HCT116 (cell line): ENCODE measurements around the gene CCL15. TPM values are rescaled to one million over a fixed set of nuclear protein-coding genes. Genes with fewer than 3 reads are reported as not detected.

ENCODE experiments used
- ATAC-seq: fragments of 200-7000 bp; cut with Tn5 transposase; 2 replicates; pipeline ENCODE4 v1.9.1; 2020; ENCODE audit warnings: mild to moderate bottlenecking, moderate library complexity
- BruUV-seq: library from RNA; stranded (reverse); fragments of 400-500 nt; replicated peaks from 2 replicates; lab custom pipeline; 2021; lab: Mats Ljungman, UMichigan
- CTCF ChIA-PET: fragments of 300-600 bp; sonication (Branson Sonifier 250); formaldehyde crosslinking; loops from one replicate; lab custom pipeline; 2021; ENCODE audit warnings: antibody characterized with exemption; lab: Charles Lee
- POLR2A ChIA-PET: fragments of 300-600, 350-600 bp; sonication (Branson Sonifier 250); formaldehyde crosslinking; loops from one replicate; lab custom pipeline; 2021; ENCODE audit warnings: antibody characterized with exemption; lab: Charles Lee
- RAD21 ChIA-PET, 2 experiments: fragments of 300-600 bp; sonication (Branson Sonifier 250); formaldehyde crosslinking; loops; one replicate each; lab custom pipeline; 2023; ENCODE audit warnings: low total read pairs in 2 of 2; ENCODE audit not compliant: uncharacterized antibody in 2 of 2, unreplicated experiment in 2 of 2, low non-redundant PET in 1 of 2; lab: Charles Lee
- DNase-seq: peaks from one replicate; pipeline ENCODE4 v3.0.0-alpha.2; 2010; ENCODE audit warnings: low read depth, low spot score
- H2AFZ ChIP-seq: fragments of 200-600 bp; shearing (Covaris generic), sonication (generic); 2 replicates; pipeline ENCODE4 v1.6.1; 2017; ENCODE audit warnings: low read depth, mixed run types, mixed read lengths, antibody characterized with exemption, low read length; ENCODE audit not compliant: poor library complexity, severe bottlenecking
- H3K27ac ChIP-seq: 2 replicates; pipeline ENCODE4 v1.5.1; 2012; ENCODE audit warnings: low read depth, low read length
- H3K27me3 ChIP-seq: fragments of 200-600 bp; sonication (generic); 2 replicates; pipeline ENCODE4 v1.6.1; 2016; ENCODE audit warnings: mixed run types, low read length, mixed read lengths; ENCODE audit not compliant: insufficient read depth
- H3K36me3 ChIP-seq, 2 experiments: fragments of 200-500 bp in 1 of 2; fragments of 200-600 bp in 1 of 2; sonication (Bioruptor generic) in 1 of 2; sonication (generic) in 1 of 2; 2 replicates each; pipeline versions ENCODE4 v1.5.1 to v1.6.1; 2014 to 2016; ENCODE audit warnings: low read length in 2 of 2, inconsistent platforms in 1 of 2, mixed read lengths in 1 of 2, mixed run types in 1 of 2; ENCODE audit not compliant: insufficient read depth in 2 of 2, control insufficient read depth in 1 of 2
- H3K4me1 ChIP-seq, 2 experiments: fragments of 200-600 bp in 1 of 2; sonication (generic) in 1 of 2; 2 replicates each; pipeline versions ENCODE4 v1.5.1 to v1.6.1; 2012 to 2017; ENCODE audit warnings: low read length in 2 of 2, inconsistent platforms in 1 of 2, mild to moderate bottlenecking in 1 of 2, mixed read lengths in 1 of 2, mixed run types in 1 of 2, moderate library complexity in 1 of 2; ENCODE audit not compliant: insufficient read depth in 2 of 2, control insufficient read depth in 1 of 2
- H3K4me2 ChIP-seq: fragments of 200-600 bp; sonication (generic); 2 replicates; pipeline ENCODE4 v1.6.1; 2017; ENCODE audit warnings: mixed run types, low read length, mixed read lengths
- H3K4me3 ChIP-seq, 2 experiments: fragments of 200-600 bp in 1 of 2; sonication (generic) in 1 of 2; replicated peaks in 1 of 2; 2 replicates each; pipeline ENCODE4 v1.5.1; 2011 to 2016; ENCODE audit warnings: low read length in 2 of 2, control low read depth in 1 of 2, low read depth in 1 of 2, mild to moderate bottlenecking in 1 of 2, mixed read lengths in 1 of 2, mixed run types in 1 of 2
- H3K79me2 ChIP-seq: fragments of 200-600 bp; sonication (generic); 2 replicates; pipeline ENCODE4 v1.6.1; 2017; ENCODE audit warnings: mild to moderate bottlenecking, mixed run types, low read length, moderate library complexity, mixed read lengths; ENCODE audit not compliant: insufficient read depth
- H3K9ac ChIP-seq: fragments of 200-600 bp; sonication (generic); 2 replicates; pipeline ENCODE4 v1.6.1; 2016; ENCODE audit warnings: low read length, mixed read lengths
- H3K9me2 ChIP-seq: fragments of 200-600 bp; sonication (generic), shearing (Covaris generic); 2 replicates; pipeline ENCODE4 v1.6.1; 2017; ENCODE audit warnings: mixed run types, mild to moderate bottlenecking, moderate library complexity; ENCODE audit not compliant: insufficient read depth
- H3K9me3 ChIP-seq, 2 experiments: fragments of 200-500 bp in 1 of 2; fragments of 200-600 bp in 1 of 2; sonication (Bioruptor generic) in 1 of 2; sonication (generic) in 1 of 2; 2 replicates each; pipeline ENCODE4 v1.6.1; 2014 to 2017; ENCODE audit warnings: low read length in 2 of 2, mixed read lengths in 2 of 2, inconsistent platforms in 1 of 2, low read depth in 1 of 2, mild to moderate bottlenecking in 1 of 2, mixed run types in 1 of 2, moderate library complexity in 1 of 2; ENCODE audit not compliant: control insufficient read depth in 1 of 2, insufficient read depth in 1 of 2
- H4K20me1 ChIP-seq: fragments of 200-600 bp; sonication (generic), shearing (Covaris generic); 2 replicates; pipeline ENCODE4 v1.6.1; 2017; ENCODE audit warnings: mixed run types, mild to moderate bottlenecking, moderate library complexity; ENCODE audit not compliant: insufficient read depth
- CBX3 ChIP-seq: IDR thresholded peaks from 2 replicates; pipeline ENCODE4 v1.6.1; 2012; ENCODE audit warnings: low read depth
- CEBPB ChIP-seq: IDR thresholded peaks from 2 replicates; pipeline ENCODE4 v1.6.1; 2012; ENCODE audit warnings: low read depth
- CTCF ChIP-seq, 3 experiments: fragments of 200-600 bp in 1 of 3; sonication (generic) in 1 of 3; IDR thresholded peaks in 2 of 3; conservative IDR thresholded peaks in 1 of 3; 2 replicates each; pipeline ENCODE4 v1.5.1; 2012 to 2017; ENCODE audit warnings: low read depth in 2 of 3, low read length in 2 of 3, antibody characterized with exemption in 1 of 3, borderline replicate concordance in 1 of 3, control low read depth in 1 of 3, mild to moderate bottlenecking in 1 of 3, mixed read lengths in 1 of 3, mixed run types in 1 of 3, moderate library complexity in 1 of 3; ENCODE audit not compliant: insufficient read depth in 1 of 3
- EZH2 ChIP-seq: fragments of 200-600 bp; sonication (generic); IDR thresholded peaks from 2 replicates; pipeline ENCODE4 v1.6.1; 2017; ENCODE audit warnings: antibody characterized with exemption, mixed run types
- EZH2phosphoT487 ChIP-seq: fragments of 200-600 bp; IDR thresholded peaks from 2 replicates; pipeline ENCODE4 v1.6.1; 2018; ENCODE audit warnings: antibody characterized with exemption, borderline replicate concordance
- FOSL1 ChIP-seq: IDR thresholded peaks from 2 replicates; pipeline ENCODE4 v1.6.1; 2012; ENCODE audit warnings: low read depth
- JUND ChIP-seq: IDR thresholded peaks from 2 replicates; pipeline ENCODE4 v1.6.1; 2012
- MAX ChIP-seq: IDR thresholded peaks from 2 replicates; pipeline ENCODE4 v1.6.1; 2012
- POLR2A ChIP-seq: IDR thresholded peaks from 2 replicates; pipeline ENCODE4 v1.7.0; 2011; ENCODE audit warnings: borderline replicate concordance; ENCODE audit not compliant: insufficient read depth, insufficient read length; ENCODE audit errors: extremely low read depth
- POLR2AphosphoS5 ChIP-seq: IDR thresholded peaks from 2 replicates; pipeline ENCODE4 v1.6.1; 2011; ENCODE audit warnings: mild to moderate bottlenecking, low read depth, low read length, moderate library complexity
- SIN3A ChIP-seq: IDR thresholded peaks from 2 replicates; pipeline ENCODE4 v1.6.1; 2012; ENCODE audit warnings: low read depth
- ZFX ChIP-seq: fragments of 450-650 bp; IDR thresholded peaks from 2 replicates; pipeline ENCODE4 v1.6.1; 2017
- ZNF274 ChIP-seq: fragments of 200-500 bp; sonication (Bioruptor generic); IDR thresholded peaks from 2 replicates; pipeline ENCODE4 v1.6.1; 2014; ENCODE audit warnings: mild to moderate bottlenecking, low read depth, low read length, inconsistent platforms
- intact Hi-C: fragments of 100-400 bp; cut with micrococcal nuclease; formaldehyde crosslinking; loops from 2 replicates; pipeline ENCODE4 v1.10.0; 2022
- total RNA-seq: library from RNA; stranded (reverse); gene quantifications from one replicate; pipeline ENCODE4 v1.2.1, GENCODE V29; 2021; ENCODE audit not compliant: unreplicated experiment
- TF ChIP-seq, protein P1 (sequence below): IDR thresholded peaks from 2 replicates; pipeline ENCODE4 v1.6.1; 2012
- TF ChIP-seq, protein P2 (sequence below): IDR thresholded peaks from 2 replicates; pipeline ENCODE4 v1.6.1; 2012; ENCODE audit warnings: low read depth

CCL15 gene
- total RNA-seq, 1 experiment from 2014 or later: not detected

DNA sequence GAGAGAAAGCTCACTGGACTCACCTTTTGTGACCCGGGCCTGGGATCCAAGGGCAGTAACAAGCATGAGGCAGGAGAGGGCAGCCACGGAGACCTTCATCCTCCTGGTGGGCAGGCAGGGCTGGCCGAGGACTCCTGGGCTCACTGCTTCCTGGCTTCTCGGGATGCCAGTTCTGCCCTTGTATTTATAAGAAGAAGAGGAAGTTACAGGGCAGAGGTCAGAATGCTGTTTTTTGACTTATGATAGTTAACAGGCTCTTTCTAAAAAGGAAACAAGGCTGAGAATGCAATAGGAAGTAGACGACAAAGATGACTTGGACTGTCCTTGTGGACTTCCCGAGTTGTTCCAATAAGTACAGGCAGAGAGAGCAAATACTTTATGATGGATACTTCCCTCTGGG is 16.4 kb upstream of the CCL15 start, which contains the start of gene CCL23:
CCL23 (minus strand) TSS at position 174 of the 400 bp plus-strand sequence; CDS start at position 99, 75 bp downstream.
- Histone ChIP-seq H3K4me1 (no peaks in the 10 kb centered on the region), H3K79me2 (no peaks in the 10 kb centered on the region), H3K27ac (no peak within 1 kb of the TSS), H2AFZ (no peak within 1 kb of the TSS), H3K9ac (no peak within 1 kb of the TSS), H4K20me1 (no peaks in the 10 kb centered on the region), H3K36me3 (no peaks in the 10 kb centered on the region), H3K9me3 (no peaks in the 10 kb centered on the region), H3K9me2 (no peaks in the 10 kb centered on the region), H3K4me3 (no peak within 1 kb of the TSS), H3K27me3 (peaks cover 21% of the 10 kb centered on the region), H3K4me2 (no peak within 1 kb of the TSS)
- no TSS peak for BruUV-seq
- CTCF ChIA-PET: no interaction called here
- POLR2A ChIA-PET: no interaction called here
- DNase-seq (no peak), ATAC-seq (no peak)
- intact Hi-C loops: no loop called here
- TF ChIP-seq ZNF274: no peak
- TF ChIP-seq EZH2: no peak
- TF ChIP-seq ZFX: no peak
- TF ChIP-seq POLR2A: no peak
- TF ChIP-seq EZH2phosphoT487: no peak
- TF ChIP-seq CTCF (IDR thresholded peaks at IDR 0.05 in 2 of 3, conservative IDR thresholded peaks at IDR 0.05 in 1 of 3; ENCODE audit: borderline replicate concordance in 1 of 3, insufficient read depth in 1 of 3, low read depth in 2 of 3, low read length in 2 of 3): no peak
- no peak for TF ChIP-seq SIN3A
- no peak for TF ChIP-seq POLR2AphosphoS5
- TF ChIP-seq FOSL1: no peak
- TF ChIP-seq, protein P1, sequence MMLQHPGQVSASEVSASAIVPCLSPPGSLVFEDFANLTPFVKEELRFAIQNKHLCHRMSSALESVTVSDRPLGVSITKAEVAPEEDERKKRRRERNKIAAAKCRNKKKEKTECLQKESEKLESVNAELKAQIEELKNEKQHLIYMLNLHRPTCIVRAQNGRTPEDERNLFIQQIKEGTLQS: no peak
- TF ChIP-seq JUND: no peak
- no peak for TF ChIP-seq MAX
- no peak for TF ChIP-seq CBX3
- TF ChIP-seq, protein P2, sequence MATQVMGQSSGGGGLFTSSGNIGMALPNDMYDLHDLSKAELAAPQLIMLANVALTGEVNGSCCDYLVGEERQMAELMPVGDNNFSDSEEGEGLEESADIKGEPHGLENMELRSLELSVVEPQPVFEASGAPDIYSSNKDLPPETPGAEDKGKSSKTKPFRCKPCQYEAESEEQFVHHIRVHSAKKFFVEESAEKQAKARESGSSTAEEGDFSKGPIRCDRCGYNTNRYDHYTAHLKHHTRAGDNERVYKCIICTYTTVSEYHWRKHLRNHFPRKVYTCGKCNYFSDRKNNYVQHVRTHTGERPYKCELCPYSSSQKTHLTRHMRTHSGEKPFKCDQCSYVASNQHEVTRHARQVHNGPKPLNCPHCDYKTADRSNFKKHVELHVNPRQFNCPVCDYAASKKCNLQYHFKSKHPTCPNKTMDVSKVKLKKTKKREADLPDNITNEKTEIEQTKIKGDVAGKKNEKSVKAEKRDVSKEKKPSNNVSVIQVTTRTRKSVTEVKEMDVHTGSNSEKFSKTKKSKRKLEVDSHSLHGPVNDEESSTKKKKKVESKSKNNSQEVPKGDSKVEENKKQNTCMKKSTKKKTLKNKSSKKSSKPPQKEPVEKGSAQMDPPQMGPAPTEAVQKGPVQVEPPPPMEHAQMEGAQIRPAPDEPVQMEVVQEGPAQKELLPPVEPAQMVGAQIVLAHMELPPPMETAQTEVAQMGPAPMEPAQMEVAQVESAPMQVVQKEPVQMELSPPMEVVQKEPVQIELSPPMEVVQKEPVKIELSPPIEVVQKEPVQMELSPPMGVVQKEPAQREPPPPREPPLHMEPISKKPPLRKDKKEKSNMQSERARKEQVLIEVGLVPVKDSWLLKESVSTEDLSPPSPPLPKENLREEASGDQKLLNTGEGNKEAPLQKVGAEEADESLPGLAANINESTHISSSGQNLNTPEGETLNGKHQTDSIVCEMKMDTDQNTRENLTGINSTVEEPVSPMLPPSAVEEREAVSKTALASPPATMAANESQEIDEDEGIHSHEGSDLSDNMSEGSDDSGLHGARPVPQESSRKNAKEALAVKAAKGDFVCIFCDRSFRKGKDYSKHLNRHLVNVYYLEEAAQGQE: no peak
- TF ChIP-seq CEBPB: no peak
- RAD21 ChIA-PET: no interaction called here
